Activated CD4-positive, alpha-beta T cell treated with anti-CD3 and anti-CD28 coated beads, Interleukin-2, amount 10 ng/mL, durations not matched to agents 24 days and 14 days (primary cell): ENCODE measurements around the gene ARAF. TPM values are rescaled to one million over a fixed set of nuclear protein-coding genes. Genes with fewer than 3 reads are reported as not detected.

Source experiments
- DNase-seq: peaks from one replicate; pipeline ENCODE4 v3.0.0; 2022
- H3K27ac Mint-ChIP-seq: one replicate; pipeline ENCODE4 v1.8.0; 2022; ENCODE audit warnings: mild to moderate bottlenecking, mixed read lengths
- H3K27me3 Mint-ChIP-seq: one replicate; pipeline ENCODE4 v1.8.0; 2022; ENCODE audit warnings: mixed read lengths
- H3K36me3 Mint-ChIP-seq: one replicate; pipeline ENCODE4 v1.8.0; 2022; ENCODE audit warnings: low read depth, mild to moderate bottlenecking, mixed read lengths
- H3K4me1 Mint-ChIP-seq: one replicate; pipeline ENCODE4 v1.8.0; 2021; ENCODE audit warnings: mixed read lengths
- H3K4me3 Mint-ChIP-seq: one replicate; pipeline ENCODE4 v1.8.0; 2022; ENCODE audit warnings: mild to moderate bottlenecking, moderate library complexity, mixed read lengths
- H3K9me3 Mint-ChIP-seq: one replicate; pipeline ENCODE4 v1.8.0; 2021; ENCODE audit warnings: mixed read lengths
- intact Hi-C: fragments of 100-400 bp; cut with micrococcal nuclease; formaldehyde crosslinking; loops from one replicate; pipeline ENCODE4 v1.15.1; 2023
- total RNA-seq: library from RNA; stranded (reverse); gene quantifications from 2 replicates; pipeline ENCODE4 v1.2.3, GENCODE V29; 2022

The ARAF gene
- total RNA-seq, 1 donor from 2014 or later = 77.3 TPM

DNA sequence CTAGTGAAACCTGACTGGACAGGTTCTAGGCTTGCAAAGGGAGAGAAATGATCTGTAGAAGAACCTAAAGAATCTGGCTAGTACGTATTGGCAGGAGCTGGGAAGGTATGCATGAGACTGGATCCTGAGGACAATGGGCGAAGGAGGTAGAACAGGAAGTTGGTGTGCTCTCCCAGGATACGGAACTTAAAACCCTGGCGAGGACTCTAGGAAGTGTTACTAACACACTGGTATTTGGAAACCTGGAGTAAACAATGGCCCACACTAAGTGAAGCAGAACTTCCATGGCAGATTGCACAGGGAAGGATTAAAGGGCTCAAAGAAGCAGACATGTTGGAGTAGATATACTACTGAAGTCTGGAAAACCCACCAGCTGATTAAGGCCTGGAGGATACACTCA, 49.5 kb downstream of the ARAF start:
- intact Hi-C loops = no loop called here
- Mint-ChIP-seq H3K27ac (no peak overlapping the region), H3K9me3 (no peaks in the 10 kb centered on the region), H3K4me1 (peaks cover 4% of the 10 kb centered on the region), H3K36me3 (no peaks in the 10 kb centered on the region), H3K4me3 (no peak overlapping the region), H3K27me3 (no peaks in the 10 kb centered on the region)
- no peak for DNase-seq

DNA sequence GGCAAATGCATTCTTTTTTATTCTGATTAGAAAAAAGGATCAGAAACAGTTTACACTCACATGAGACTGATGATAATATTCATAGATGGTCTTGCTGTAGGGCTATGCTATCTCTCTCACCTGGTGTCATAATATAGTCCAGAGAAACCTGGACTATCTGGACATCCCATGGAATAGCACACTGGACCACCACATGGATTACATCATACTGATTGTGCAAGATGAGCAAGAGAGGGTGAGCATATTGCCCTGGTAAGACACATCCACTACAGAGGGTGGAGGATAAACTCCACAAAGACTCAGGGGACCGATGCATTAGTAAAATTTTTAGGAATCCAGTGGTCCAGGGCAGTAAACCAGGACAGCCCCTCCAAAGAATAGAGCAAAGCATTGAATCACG, 50.5 kb downstream of the ARAF start:
- Mint-ChIP-seq H3K36me3 (no peaks in the 10 kb centered on the region), H3K9me3 (no peaks in the 10 kb centered on the region), H3K27me3 (peaks cover 3% of the 10 kb centered on the region), H3K4me3 (no peak overlapping the region), H3K4me1 (peaks cover 4% of the 10 kb centered on the region), H3K27ac (no peak overlapping the region)
- DNase-seq = no peak
- intact Hi-C loops = no loop called here

DNA sequence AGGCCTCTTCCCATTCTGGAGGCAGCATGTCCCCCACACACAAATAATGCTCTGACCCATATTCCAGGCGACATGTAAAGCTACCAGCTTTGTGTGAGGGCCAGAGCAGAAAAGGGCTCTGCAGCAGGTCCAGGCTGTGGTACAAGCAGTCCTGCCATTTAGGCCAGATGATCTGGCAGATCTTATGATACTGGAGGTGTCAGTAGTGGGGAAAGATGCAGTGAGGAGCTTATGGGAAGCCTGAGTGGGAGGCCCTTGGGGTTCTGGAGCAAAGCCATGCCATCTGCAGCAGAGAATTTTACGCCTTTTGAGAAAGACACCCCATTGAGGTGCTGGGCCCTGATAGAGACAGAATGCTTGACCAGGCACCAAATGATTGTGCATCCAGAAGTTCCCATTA, 50.9 kb downstream of the ARAF start:
- peaks cover 6% of the 10 kb centered on the region for H3K27me3 Mint-ChIP-seq
- intact Hi-C loops = no loop called here

DNA sequence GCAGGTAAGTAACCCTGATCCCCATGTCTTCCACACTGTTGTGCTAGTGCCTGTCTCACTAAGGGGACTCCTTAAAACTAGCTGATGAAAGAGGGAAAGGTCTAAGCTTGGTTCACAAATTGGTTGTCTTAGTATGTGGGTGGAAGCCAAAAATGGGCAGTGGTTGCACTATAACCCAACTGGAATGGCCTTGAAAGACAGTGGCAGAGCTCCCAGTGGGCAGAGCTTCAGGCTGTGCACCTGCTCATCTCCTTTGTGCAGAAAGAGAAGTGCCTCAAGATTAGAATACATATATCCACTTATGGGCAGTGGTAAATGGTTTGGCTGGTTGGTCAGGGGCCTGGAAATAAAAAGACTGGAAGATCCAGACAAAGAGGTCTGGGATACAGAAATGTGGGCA, 51.4 kb downstream of the ARAF start:
- Mint-ChIP-seq H3K9me3 (no peaks in the 10 kb centered on the region), H3K27me3 (peaks cover 7% of the 10 kb centered on the region), H3K4me3 (no peak overlapping the region), H3K27ac (no peak overlapping the region), H3K36me3 (no peaks in the 10 kb centered on the region), H3K4me1 (peaks cover 4% of the 10 kb centered on the region)
- no peak for DNase-seq
- intact Hi-C loops = no loop called here

More for the DNA sequence above, 50.9 kb downstream of the ARAF start:
- no peaks in the 10 kb centered on the region for H3K36me3 Mint-ChIP-seq
- no peaks in the 10 kb centered on the region for H3K9me3 Mint-ChIP-seq
- no peak for DNase-seq
- no peak overlapping the region for H3K27ac Mint-ChIP-seq
- peaks cover 4% of the 10 kb centered on the region for H3K4me1 Mint-ChIP-seq
- no peak overlapping the region for H3K4me3 Mint-ChIP-seq

DNA sequence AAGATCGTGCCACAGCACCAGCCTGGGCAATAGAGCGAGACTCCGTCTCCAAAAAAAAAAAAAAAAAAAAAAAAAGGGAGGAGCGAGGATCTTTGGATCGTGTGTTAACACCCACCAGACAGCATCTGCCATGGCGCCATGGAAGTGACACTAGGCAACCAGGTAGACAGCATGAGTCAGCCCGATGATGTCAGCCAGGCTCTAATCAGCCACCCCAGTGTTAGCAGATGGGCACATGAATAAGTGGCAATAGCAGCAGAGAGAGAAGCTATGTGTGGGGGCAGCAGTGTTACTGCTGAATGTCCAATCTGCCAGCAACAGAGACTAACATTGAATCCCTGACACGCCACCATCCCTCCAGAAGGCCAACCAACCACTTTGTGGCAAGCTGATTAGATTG, 52.1 kb downstream of the ARAF start:
- Mint-ChIP-seq H3K4me3 (no peak overlapping the region), H3K27me3 (peaks cover 13% of the 10 kb centered on the region), H3K9me3 (no peaks in the 10 kb centered on the region), H3K36me3 (no peaks in the 10 kb centered on the region), H3K27ac (no peak overlapping the region), H3K4me1 (peaks cover 3% of the 10 kb centered on the region)
- no peak for DNase-seq
- intact Hi-C loops = no loop called here

DNA sequence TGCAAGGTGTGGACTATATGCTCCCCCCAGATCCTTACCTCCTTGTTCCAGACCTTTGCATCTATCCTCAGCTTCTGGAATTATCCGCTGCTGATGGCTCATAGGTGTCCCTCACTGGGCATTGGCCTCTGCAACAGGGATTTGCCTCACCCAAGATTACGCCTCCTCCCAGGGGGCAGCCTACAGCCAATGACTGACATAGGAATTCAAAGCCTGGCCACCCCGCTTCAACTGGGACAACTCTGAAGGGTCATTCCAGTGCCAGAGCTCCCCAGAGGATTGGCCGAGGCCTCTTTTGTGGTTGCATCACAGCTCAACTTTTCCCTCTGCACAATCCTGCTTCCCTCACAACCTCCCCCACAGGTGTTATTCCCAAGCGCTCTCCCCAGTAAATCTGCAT, 53.6 kb downstream of the ARAF start:
- Mint-ChIP-seq H3K27me3 (peaks cover 23% of the 10 kb centered on the region), H3K4me1 (peaks cover 4% of the 10 kb centered on the region)

DNA sequence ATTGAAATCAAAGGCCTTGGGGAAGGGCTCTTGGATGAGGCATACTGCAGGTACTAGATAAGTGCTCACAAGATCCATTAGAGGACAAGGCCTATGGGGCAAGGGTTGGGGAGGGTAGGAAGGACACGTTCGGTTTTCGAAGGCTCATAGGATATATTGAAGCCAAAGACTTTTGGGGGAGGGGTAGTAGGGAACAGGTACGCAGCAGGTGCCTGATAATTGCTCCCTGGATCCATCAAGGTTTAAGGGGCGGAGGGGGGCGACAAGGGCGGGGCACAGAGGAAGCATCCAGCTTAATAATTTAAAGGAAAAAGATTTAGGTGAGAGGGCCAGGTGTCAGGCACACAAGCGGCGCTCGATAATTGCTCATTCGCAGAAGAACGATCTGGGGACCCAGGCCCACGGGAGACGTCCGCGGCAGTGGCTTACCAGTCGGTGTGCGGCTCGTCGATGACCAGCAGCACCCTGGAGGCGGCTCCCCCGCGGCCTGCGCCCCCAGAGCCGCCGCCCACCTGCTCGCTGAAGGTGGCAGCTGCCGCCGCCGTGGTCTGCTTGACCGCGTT, 58.0 kb downstream of the ARAF start:
- Mint-ChIP-seq H3K27me3 (peaks cover 31% of the 10 kb centered on the region), H3K9me3 (no peaks in the 10 kb centered on the region), H3K4me3 (peak overlapping the region; percentile 72), H3K27ac (no peak overlapping the region), H3K4me1 (peaks cover 13% of the 10 kb centered on the region), H3K36me3 (no peaks in the 10 kb centered on the region)
- no peak for DNase-seq
- intact Hi-C loops = no loop called here

More for the DNA sequence above, 53.6 kb downstream of the ARAF start:
- intact Hi-C loops = no loop called here
- Mint-ChIP-seq H3K4me3 (no peak overlapping the region), H3K9me3 (no peaks in the 10 kb centered on the region), H3K36me3 (no peaks in the 10 kb centered on the region), H3K27ac (no peak overlapping the region)
- DNase-seq = no peak

DNA sequence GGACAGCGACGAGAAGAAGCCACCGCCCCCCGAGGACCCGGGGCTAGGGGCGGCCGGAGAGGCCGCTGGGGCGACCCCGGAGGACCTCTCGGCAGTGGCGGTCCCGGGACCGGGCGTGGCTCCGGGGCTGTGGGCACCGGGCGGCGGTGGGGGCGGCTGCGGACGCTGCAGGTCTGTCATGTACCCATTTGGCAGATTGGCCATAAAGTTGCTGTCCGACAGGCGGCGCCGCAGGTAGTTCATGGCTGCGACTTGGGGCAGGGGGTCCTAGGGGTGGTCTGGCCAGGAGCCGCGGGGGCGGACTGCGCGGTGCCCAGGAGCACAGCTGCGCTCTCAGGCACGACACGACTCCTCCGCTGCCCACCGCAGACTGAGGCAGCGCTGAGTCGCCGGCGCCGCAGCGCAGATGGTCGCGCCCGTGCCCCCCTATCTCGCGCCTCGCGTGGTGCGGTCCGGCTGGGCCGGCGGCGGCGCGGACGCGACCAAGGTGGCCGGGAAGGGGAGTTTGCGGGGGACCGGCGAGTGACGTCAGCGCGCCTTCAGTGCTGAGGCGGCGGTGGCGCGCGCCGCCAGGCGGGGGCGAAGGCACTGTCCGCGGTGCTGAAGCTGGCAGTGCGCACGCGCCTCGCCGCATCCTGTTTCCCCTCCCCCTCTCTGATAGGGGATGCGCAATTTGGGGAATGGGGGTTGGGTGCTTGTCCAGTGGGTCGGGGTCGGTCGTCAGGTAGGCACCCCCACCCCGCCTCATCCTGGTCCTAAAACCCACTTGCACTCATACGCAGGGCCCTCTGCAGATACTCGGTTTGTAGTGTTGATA, 58.7 kb downstream of the ARAF start, which contains the start of gene SYN1:
SYN1 (minus strand) TSS at position 372 of the 817 bp plus-strand sequence; CDS start at position 243, 129 bp downstream.
- Mint-ChIP-seq H3K4me3 (peak within 1 kb of the TSS; percentile 72), H3K9me3 (no peaks in the 10 kb centered on the region), H3K4me1 (peaks cover 13% of the 10 kb centered on the region), H3K27ac (no peak within 1 kb of the TSS), H3K36me3 (no peaks in the 10 kb centered on the region), H3K27me3 (peaks cover 31% of the 10 kb centered on the region)
- intact Hi-C loops = loop anchor here (2.0 to 5.0 kb wide), 2 partner anchors 37 to 59 kb away; partner anchors contain the start of genes ARAF and TIMP1
- peak; percentile 94 for DNase-seq

DNA sequence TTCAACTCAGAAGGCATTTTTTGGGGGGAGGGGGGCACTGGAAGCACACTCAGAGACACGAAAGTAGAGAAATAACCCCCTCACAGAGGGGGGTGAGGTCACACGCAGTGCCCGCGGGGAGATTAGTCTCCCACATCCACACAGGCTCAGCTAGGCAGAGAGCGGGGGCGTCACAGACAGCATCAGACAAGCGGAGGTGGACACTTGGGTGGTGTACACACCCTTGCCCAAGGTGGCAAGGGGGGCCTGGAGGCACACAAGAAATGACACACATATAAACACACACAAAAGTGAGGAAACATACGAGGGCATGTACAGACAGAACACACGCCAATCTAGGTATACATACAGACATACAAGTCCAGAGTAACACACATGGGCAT, 59.3 kb downstream of the ARAF start:
- Mint-ChIP-seq H3K4me3 (peak overlapping the region; percentile 51), H3K36me3 (peaks cover 3% of the 10 kb centered on the region), H3K27me3 (peaks cover 31% of the 10 kb centered on the region), H3K27ac (no peak overlapping the region), H3K9me3 (no peaks in the 10 kb centered on the region), H3K4me1 (peaks cover 16% of the 10 kb centered on the region)
- intact Hi-C loops = loop anchor here (2.0 to 5.0 kb wide), 2 partner anchors 38 to 59 kb away; partner anchors contain the start of genes ARAF and TIMP1
- no peak for DNase-seq

Other genes with a start within 250 kb of the ARAF start
- 0.31 and 0.40 TPM in 2 replicates for gene ZNF157, start 190.6 kb upstream of the ARAF start, total RNA-seq
- 10.0 and 10.5 TPM in 2 replicates for gene ZNF41, start 78.0 kb upstream of the ARAF start, total RNA-seq
- 65.2 and 65.6 TPM in 2 replicates for gene TIMP1, start 21.2 kb downstream of the ARAF start, total RNA-seq
- 0.49 and 0.54 TPM in 2 replicates for gene SYN1, start 58.7 kb downstream of the ARAF start, total RNA-seq
- gene CFP, start 68.7 kb downstream of the ARAF start, total RNA-seq = 4.0 and 4.4 TPM in 2 replicates
- 104 and 112 TPM in 2 replicates for gene ELK1, start 89.4 kb downstream of the ARAF start, total RNA-seq
- 174 and 194 TPM in 2 replicates for gene UXT, start 98.0 kb downstream of the ARAF start, total RNA-seq